ENCODE results near the gene GPR63.

The GPR63 gene

GRCh38 chr6:96821034-96821433 lies 16.2 kb downstream of the GPR63 start:
- DNase-seq (ENCODE audit: low spot score) = no peak

GRCh38 chr6:96816301-96816817 lies 20.9 kb downstream of the GPR63 start:
- DNase-seq (ENCODE audit: low spot score) = no peak

- DNase-seq (ENCODE audit: low spot score) = no peak
These were observed 22.7 kb downstream of the GPR63 start for GRCh38 chr6:96814625-96815024.

- no peak for DNase-seq (ENCODE audit: low spot score)
These were observed 25.1 kb downstream of the GPR63 start for GRCh38 chr6:96812077-96812703.

GRCh38 chr6:96811670-96812069 lies 25.6 kb downstream of the GPR63 start:
- DNase-seq (ENCODE audit: low spot score) = no peak

DNA sequence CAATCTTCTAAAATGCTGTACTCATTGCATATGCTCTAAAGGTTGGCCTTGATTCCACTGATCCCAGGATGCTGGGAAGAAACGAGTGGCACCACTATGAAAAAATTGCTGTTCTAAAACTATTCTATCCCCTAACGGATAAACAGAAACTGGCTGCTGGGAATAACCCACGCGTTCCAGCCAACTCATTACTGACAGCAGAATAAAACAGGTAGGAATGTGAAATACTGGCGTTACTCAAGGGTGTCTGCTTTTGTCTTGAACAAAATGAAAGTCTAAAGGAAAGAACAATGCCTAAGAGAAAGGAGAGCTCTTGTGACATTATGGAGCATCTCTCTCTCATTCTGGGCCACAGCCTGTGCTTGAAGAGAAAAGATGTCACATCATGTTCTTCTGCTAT lies 26.1 kb downstream of the GPR63 start:
- DNase-seq (ENCODE audit: low spot score) = no peak

- DNase-seq (ENCODE audit: low spot score) = no peak
These were observed 28.2 kb downstream of the GPR63 start for GRCh38 chr6:96809119-96809518.

DNA sequence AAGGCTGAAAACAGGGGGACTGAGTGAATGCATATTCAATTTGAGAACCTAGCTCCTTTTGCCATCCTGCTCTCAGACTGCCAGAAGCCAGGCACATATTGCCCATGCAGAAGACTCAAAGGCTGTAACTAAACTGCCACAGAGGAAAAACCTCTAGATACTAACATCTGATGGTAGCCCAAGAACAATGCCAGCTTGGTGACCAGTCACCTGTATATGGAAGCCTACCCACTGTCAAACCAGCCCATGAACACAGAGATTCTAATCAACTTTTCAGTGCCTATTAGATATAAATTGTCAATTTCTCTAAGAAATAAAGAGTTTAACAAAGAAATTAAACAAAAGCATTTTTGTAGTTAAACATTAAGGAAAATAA lies 34.2 kb downstream of the GPR63 start:
- DNase-seq (ENCODE audit: low spot score) = no peak

GRCh38 chr6:96795481-96795880 lies 41.8 kb downstream of the GPR63 start:
- DNase-seq (ENCODE audit: low spot score) = no peak

DNA sequence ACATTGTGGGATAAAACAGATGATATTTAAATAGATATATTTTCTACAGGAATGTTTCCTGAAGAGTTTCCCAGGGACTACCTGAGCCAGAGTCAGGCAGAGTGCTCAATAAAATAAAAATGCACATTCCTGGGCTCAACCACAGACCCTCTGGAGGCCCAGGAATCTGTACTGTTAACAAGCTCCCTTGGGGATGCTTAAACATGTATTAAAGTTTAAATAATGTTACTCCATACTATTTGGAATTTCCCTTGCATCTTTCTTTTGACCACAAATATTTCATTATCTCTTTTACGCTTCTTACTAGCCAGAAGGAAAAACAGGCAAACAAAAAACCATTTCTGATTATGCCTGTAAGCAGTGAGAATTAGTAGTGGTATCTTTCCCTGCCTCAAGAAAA lies 42.3 kb downstream of the GPR63 start:
- no peak for DNase-seq (ENCODE audit: low spot score)

DNA sequence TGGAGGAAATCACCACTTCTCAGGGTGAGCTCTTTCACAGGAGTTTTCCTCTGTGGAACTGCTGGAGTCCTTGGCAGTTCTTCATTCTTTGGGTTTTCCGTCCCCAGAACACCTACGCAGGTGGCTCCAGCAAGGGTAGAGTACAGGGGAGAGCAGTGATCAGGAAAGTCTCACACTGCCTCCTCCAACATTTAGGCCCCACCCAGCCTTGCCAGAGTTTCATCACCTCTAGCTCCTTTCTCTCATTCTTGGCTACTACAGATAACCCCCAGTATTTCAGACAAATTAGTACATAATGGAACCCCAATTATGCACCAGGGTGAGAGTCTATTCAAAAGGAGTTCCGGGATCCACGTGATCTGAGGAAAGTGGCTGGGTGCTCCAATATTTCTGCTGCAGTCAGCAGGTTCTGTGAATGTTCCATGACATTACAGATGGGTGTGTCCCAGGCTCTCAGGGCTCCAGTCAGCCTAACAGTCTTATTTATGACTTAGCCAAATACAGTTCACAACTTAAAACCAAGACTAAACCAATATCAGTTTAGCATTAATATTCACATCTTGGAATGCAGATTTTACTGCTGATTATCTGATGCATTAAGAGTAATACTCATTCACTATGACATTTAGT lies 44.6 kb downstream of the GPR63 start:
- no peak for DNase-seq (ENCODE audit: low spot score)

DNA sequence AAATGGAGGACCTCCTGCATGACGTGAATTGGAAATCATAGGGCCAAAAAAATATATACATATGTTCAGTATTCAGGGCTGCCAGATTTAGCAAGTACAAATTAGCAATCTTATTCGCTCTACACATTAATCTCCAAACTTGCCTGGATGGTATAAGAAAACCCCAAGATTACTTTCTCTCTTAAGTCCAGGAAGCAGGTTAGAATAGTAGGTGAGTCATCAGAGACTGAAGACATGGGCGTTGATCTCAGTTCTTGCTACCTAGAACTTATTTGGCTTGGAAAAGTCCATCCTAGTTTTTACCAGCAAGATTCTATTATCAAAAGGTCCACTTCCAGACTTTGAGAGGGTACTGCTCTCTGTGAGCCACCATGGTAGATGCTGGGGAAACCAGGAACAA lies 47.4 kb downstream of the GPR63 start:
- DNase-seq (ENCODE audit: low spot score) = no peak

DNA sequence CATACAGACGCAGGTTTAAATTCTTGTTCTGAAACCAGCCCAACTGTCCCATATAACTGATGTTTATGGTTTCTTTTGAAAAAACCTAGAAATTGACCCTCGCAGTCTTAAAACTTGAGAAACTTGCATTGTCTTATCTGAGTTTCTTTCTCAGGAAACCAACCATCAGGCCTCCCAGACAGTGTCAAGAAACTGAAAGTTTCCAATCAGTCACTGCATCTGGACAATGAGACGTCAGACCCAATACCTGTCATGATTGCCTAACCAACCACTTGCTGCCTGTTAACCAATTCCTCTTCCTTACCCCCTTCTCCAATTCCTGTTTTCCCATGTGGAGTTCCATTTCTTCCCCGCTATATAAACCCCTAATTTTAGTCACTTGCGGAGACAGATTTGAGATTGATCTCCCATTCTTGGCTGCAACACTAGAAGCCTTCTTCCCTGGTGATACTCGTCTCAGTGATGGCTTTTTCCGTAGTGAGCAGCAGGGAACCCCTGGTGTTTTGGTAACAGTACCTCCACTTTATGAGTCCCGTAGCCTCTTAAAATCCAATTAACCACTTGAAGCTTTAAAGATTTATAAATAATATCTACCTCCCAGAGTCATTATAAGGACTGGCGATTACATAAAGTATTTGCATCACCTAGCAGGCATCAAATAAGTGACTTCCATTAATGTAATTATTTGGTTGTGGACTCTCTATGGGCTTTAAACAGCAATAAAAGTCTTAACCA lies 49.3 kb downstream of the GPR63 start:
- DNase-seq (ENCODE audit: low spot score) = no peak

- DNase-seq (ENCODE audit: low spot score) = no peak
These were observed 50.9 kb downstream of the GPR63 start for GRCh38 chr6:96786336-96786735.

DNA sequence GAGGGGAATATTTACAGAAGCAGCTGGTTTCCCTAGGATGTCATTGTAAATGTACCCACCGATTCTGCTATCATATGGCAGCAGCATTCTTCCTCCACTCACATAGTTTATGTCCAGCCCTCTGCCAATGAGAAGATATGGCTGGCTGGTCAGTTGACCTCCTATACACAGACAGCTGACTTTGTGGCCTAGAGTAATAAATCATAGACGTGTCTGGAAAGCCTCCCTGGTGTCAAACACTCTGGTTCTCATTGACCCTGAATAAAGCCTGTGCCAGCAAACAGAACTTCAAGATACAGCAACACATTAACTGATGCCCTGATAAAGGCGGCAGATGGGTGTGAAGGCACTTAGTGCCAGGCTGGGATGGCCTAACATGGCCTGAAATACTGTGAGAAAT lies 52.6 kb downstream of the GPR63 start:
- no peak for DNase-seq (ENCODE audit: low spot score)

GRCh38 chr6:96783307-96783706 lies 54.0 kb downstream of the GPR63 start:
- no peak for DNase-seq (ENCODE audit: low spot score)

GRCh38 chr6:96781557-96781956 lies 55.7 kb downstream of the GPR63 start:
- DNase-seq (ENCODE audit: low spot score) = no peak

DNA sequence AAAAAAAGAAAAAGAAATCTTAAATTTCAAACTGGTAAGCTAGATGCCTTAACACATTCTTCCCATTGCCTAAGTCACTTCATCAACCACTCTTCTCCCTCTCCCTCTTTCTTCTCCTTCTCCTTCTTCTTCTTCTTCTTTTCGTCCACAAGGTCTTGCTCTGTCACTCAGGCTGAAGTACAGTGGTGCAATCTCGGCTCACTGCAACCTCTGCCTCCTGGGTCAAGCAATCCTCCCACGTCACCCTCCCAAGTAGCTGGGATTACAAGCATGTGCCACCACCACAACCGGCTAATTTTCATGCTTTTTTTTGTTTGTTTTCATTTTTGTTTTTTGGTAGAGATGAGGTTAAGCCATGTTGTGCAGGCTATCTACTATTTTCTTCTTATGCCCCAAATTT lies 60.2 kb downstream of the GPR63 start:
- no peak for DNase-seq (ENCODE audit: low spot score)

DNA sequence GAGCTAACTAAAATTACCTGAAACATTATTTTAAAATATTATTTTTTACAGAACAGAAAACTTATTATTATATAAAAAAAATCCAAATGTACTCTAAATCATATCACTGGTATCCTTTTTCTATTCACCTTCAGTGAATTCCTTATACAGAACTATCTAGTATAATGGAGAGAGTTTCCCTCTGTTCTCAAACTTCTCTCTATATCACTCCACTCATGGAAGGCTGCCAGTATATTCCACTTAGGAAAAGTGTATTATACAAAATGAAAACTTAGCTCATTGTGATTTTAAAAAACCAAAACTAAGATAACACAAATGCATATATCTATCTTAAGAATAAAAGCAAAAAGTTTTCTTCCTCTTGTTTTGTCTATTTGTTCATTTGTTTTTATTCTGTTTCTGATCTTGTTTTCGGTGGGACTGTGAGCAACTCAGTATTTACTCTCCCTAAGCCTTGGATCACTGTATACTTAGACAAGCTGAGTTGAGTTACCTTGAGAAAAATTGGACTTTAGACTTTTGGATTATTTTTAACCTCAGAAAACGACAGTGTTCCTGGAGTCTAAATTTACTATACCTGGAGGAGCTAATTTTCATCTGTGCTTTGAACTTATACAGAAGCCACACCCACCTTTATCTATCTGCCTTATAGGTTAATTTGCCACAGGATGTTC lies 61.4 kb downstream of the GPR63 start:
- no peak for DNase-seq (ENCODE audit: low spot score)

GRCh38 chr6:96766769-96767168 lies 70.5 kb downstream of the GPR63 start:
- no peak for DNase-seq (ENCODE audit: low spot score)

GRCh38 chr6:96762599-96762998 lies 74.7 kb downstream of the GPR63 start:
- no peak for DNase-seq (ENCODE audit: low spot score)

DNA sequence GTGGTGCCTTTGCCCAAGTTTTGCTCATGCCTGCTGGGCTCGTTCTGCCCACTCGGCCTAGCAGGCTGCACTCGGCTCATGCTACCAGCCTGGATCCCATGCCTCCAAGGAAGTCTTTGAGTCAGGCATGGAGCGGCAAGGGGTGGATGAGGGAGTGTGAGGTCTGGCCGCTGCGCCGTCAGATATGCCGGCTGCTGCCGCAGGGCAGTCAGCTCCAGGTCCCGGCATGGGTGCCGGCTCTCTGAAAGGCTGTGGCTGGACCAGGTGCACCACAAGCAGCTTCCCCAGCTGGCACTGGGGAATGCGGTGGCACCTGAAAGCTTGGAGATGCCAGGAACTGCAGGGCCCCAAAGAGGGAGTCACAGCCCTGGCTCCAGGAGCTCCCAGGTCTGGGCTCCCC lies 75.5 kb downstream of the GPR63 start:
- DNase-seq (ENCODE audit: low spot score) = no peak

GRCh38 chr6:96760153-96760687 lies 77.1 kb downstream of the GPR63 start:
- no peak for DNase-seq (ENCODE audit: low spot score)

All from hematopoietic multipotent progenitor cell treated with erythropoietin and hydrocortisone succinate and interleukin-3 and kit ligand, for 15 days (in vitro differentiated cells).